Smooth muscle cell (in vitro differentiated cells): Measurements from ENCODE around the gene TFB1M. TPM values are rescaled to one million over a fixed set of nuclear protein-coding genes. Genes with fewer than 3 reads are reported as not detected.

ENCODE experiments used
- DNase-seq: peaks from one replicate; lab custom pipeline; 2025; ENCODE audit not compliant: unreplicated experiment; lab: John Stamatoyannopoulos, UW
- H2AFZ ChIP-seq: fragments of 200-600 bp; sonication (generic); 2 replicates; pipeline ENCODE4 v1.6.0; 2016; ENCODE audit warnings: antibody characterized with exemption, low read depth, mild to moderate bottlenecking
- H3F3A ChIP-seq: fragments of 200-600 bp; sonication (generic); 2 replicates; pipeline ENCODE4 v1.6.0; 2017; ENCODE audit warnings: antibody characterized with exemption, low read depth
- H3K27ac ChIP-seq: fragments of 200-600 bp; sonication (generic); 2 replicates; pipeline ENCODE4 v1.5.1; 2016; ENCODE audit warnings: low read depth, mild to moderate bottlenecking
- H3K27me3 ChIP-seq: fragments of 200-600 bp; sonication (generic); 2 replicates; pipeline ENCODE4 v1.6.1; 2016; ENCODE audit warnings: low read depth, mild to moderate bottlenecking
- H3K36me3 ChIP-seq: fragments of 200-600 bp; sonication (generic); 2 replicates; pipeline ENCODE4 v1.5.1; 2016; ENCODE audit warnings: low read depth
- H3K4me1 ChIP-seq: fragments of 200-600 bp; sonication (generic); 2 replicates; pipeline ENCODE4 v1.5.1; 2016; ENCODE audit warnings: low read depth
- H3K4me2 ChIP-seq: fragments of 200-600 bp; sonication (generic); 2 replicates; pipeline ENCODE4 v1.6.0; 2016; ENCODE audit warnings: mild to moderate bottlenecking
- H3K4me3 ChIP-seq: fragments of 200-600 bp; sonication (generic); 2 replicates; pipeline ENCODE4 v1.5.1; 2016; ENCODE audit warnings: mild to moderate bottlenecking
- H3K79me2 ChIP-seq: fragments of 200-600 bp; sonication (generic); 2 replicates; pipeline ENCODE4 v1.6.0; 2016; ENCODE audit warnings: low read depth, mild to moderate bottlenecking
- H3K9ac ChIP-seq: fragments of 200-600 bp; sonication (generic); 2 replicates; pipeline ENCODE4 v1.6.0; 2016; ENCODE audit warnings: low read depth
- H3K9me3 ChIP-seq: fragments of 200-600 bp; sonication (generic); replicated peaks from 2 replicates; pipeline ENCODE4 v1.5.1; 2016; ENCODE audit warnings: low read depth
- H4K20me1 ChIP-seq: fragments of 200-600 bp; sonication (generic); 2 replicates; pipeline ENCODE4 v1.6.0; 2016; ENCODE audit warnings: low read depth
- whole genome bisulfite sequencing: methylation state at CpG from one replicate; pipeline ENCODE4 v1.1.7; 2016; ENCODE audit warnings: low lambda C conversion rate; 5-methylcytosine and 5-hydroxymethylcytosine counted together
- polyA plus RNA-seq: library from polyadenylated mRNA; unstranded; fragments of >200 nt; fragmentation: Nextera tagmentation; extraction: Ambion mirVana; gene quantifications from 2 replicates; pipeline ENCODE4 v1.2.1, GENCODE V29; 2016
- total RNA-seq: library from RNA; depleted of rRNA; stranded (reverse); fragments of >200 nt; gene quantifications from 2 replicates; pipeline ENCODE4 v1.2.3, GENCODE V29; 2014
- TF ChIP-seq, protein P1 (sequence below): fragments of 200-600 bp; sonication (generic); IDR thresholded peaks from 2 replicates; pipeline ENCODE4 v1.5.1; 2017; ENCODE audit warnings: borderline replicate concordance, mild to moderate bottlenecking, antibody characterized with exemption; ENCODE audit not compliant: insufficient read depth, poor library complexity, severe bottlenecking

The TFB1M gene
- total and polyA plus RNA-seq, 2 experiments from 2014 or later = 12.1 to 16.9 TPM

GRCh38 chr6:155212616-155213380 lies 101.5 kb downstream of the TFB1M start:
- peaks cover 7% of the 10 kb centered on the region for H3K36me3 ChIP-seq
- H3K27ac ChIP-seq = no peak overlapping the region
- WGBS = 83% methylated on average over 16 of the region's 16 CpGs
- no peaks in the 10 kb centered on the region for H4K20me1 ChIP-seq
- no peaks in the 10 kb centered on the region for H3K9me3 ChIP-seq
- peaks cover 6% of the 10 kb centered on the region for H3K4me1 ChIP-seq
- no peak overlapping the region for H3K4me3 ChIP-seq
- H3F3A ChIP-seq = no peaks in the 10 kb centered on the region
- no peak overlapping the region for H2AFZ ChIP-seq
- no peaks in the 10 kb centered on the region for H3K79me2 ChIP-seq
- H3K27me3 ChIP-seq = no peaks in the 10 kb centered on the region
- DNase-seq = no peak
- no peak overlapping the region for H3K4me2 ChIP-seq
- TF ChIP-seq, protein P1, sequence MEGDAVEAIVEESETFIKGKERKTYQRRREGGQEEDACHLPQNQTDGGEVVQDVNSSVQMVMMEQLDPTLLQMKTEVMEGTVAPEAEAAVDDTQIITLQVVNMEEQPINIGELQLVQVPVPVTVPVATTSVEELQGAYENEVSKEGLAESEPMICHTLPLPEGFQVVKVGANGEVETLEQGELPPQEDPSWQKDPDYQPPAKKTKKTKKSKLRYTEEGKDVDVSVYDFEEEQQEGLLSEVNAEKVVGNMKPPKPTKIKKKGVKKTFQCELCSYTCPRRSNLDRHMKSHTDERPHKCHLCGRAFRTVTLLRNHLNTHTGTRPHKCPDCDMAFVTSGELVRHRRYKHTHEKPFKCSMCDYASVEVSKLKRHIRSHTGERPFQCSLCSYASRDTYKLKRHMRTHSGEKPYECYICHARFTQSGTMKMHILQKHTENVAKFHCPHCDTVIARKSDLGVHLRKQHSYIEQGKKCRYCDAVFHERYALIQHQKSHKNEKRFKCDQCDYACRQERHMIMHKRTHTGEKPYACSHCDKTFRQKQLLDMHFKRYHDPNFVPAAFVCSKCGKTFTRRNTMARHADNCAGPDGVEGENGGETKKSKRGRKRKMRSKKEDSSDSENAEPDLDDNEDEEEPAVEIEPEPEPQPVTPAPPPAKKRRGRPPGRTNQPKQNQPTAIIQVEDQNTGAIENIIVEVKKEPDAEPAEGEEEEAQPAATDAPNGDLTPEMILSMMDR = no peak
- no peak overlapping the region for H3K9ac ChIP-seq

DNA sequence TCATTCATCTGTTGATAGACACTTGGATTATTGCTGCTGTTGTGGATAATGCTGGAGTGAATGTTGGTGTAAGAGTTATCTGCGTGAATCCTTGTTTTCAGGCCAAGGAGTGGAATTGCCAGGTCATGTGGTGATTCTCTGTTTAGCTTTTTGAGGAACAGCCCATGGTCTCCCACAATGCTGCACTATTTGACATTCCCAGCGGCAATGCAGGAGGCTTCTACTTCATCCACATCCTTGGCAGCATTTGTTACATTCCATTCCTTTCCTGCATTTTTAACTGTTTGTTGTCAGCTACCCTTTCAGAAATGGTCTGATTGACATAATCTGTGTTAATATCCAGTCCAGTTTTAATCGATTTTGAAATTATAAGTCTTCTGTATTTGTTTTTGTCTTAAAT lies 102.2 kb downstream of the TFB1M start:
- no peaks in the 10 kb centered on the region for H3F3A ChIP-seq
- H3K9ac ChIP-seq = no peak overlapping the region
- H3K4me3 ChIP-seq = no peak overlapping the region
- peaks cover 7% of the 10 kb centered on the region for H3K36me3 ChIP-seq
- H3K9me3 ChIP-seq = no peaks in the 10 kb centered on the region
- no peaks in the 10 kb centered on the region for H3K27me3 ChIP-seq
- H3K4me2 ChIP-seq = no peak overlapping the region
- H3K79me2 ChIP-seq = no peaks in the 10 kb centered on the region
- TF ChIP-seq, protein P1 = no peak
- 83% methylated on average over 3 of the region's 3 CpGs for WGBS
- H3K27ac ChIP-seq = no peak overlapping the region
- no peaks in the 10 kb centered on the region for H4K20me1 ChIP-seq
- H3K4me1 ChIP-seq = peaks cover 6% of the 10 kb centered on the region
- DNase-seq = no peak
- no peak overlapping the region for H2AFZ ChIP-seq

DNA sequence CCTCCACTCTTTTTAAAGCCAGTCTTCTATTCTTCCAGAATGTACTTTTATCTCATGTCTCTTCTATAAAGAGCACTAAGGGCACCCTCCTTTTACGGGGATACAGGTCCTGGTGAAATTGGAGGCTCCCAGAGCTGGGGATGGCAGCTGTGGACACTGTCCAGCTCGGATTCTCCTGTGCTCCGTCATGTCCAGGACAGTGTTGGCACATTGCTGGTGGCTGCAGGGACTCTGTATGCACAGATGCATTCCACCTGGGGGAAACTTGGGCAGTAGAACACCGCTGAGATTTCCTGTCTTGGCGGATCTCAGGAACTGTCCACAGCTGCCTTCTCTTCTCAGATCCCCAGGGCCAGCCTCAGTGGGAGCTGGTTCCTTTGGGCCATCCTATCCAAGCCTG lies 107.1 kb downstream of the TFB1M start:
- H4K20me1 ChIP-seq = no peaks in the 10 kb centered on the region
- no peak overlapping the region for H2AFZ ChIP-seq
- no peak for DNase-seq
- no peak overlapping the region for H3K9ac ChIP-seq
- no peaks in the 10 kb centered on the region for H3K4me1 ChIP-seq
- no peaks in the 10 kb centered on the region for H3F3A ChIP-seq
- peaks cover 7% of the 10 kb centered on the region for H3K36me3 ChIP-seq
- no peak overlapping the region for H3K4me2 ChIP-seq
- 92% methylated on average over 5 of the region's 5 CpGs for WGBS
- H3K9me3 ChIP-seq = no peaks in the 10 kb centered on the region
- TF ChIP-seq, protein P1 = no peak
- H3K4me3 ChIP-seq = no peak overlapping the region
- H3K79me2 ChIP-seq = no peaks in the 10 kb centered on the region
- no peak overlapping the region for H3K27ac ChIP-seq
- no peaks in the 10 kb centered on the region for H3K27me3 ChIP-seq

Other genes starting within 250 kb of the TFB1M start
- gene CLDN20, start 50.5 kb downstream of the TFB1M start, total RNA-seq = not detected in 2 replicates
- not detected in 2 replicates for gene CLDN20, start 50.5 kb downstream of the TFB1M start, polyA plus RNA-seq
- not detected in 2 replicates for gene NOX3, start 141.4 kb upstream of the TFB1M start, total RNA-seq
- not detected in 2 replicates for gene NOX3, start 141.4 kb upstream of the TFB1M start, polyA plus RNA-seq